Upper lobe of left lung (tissue), 6 donors: Measurements from ENCODE around the gene ME1. TPM values are rescaled to one million over a fixed set of nuclear protein-coding genes. Genes with fewer than 3 reads are reported as not detected.
A peak's percentile ranks its signal among the peaks of the same experiment; 100 is the strongest.

Experiments
- ATAC-seq, 2 donors: fragments of 200-7000 bp; cut with Tn5 transposase; one replicate each; pipeline ENCODE4 v1.9.1; 2022; ENCODE audit warnings: mild to moderate bottlenecking in 2 of 2, moderate library complexity in 2 of 2; ENCODE audit not compliant: low FRiP score in 2 of 2
- DNase-seq, 2 donors: peaks; one replicate each; pipeline ENCODE4 v3.0.0-alpha.2; 2019 to 2020
- H3K27ac ChIP-seq, 4 donors: fragments of 200-600 bp; sonication (generic); one replicate each; pipeline ENCODE4 v1.5.1; 2016 to 2019
- H3K27me3 ChIP-seq, 4 donors: fragments of 200-600 bp; sonication (generic); one replicate each; pipeline ENCODE4 v1.5.1; 2017 to 2019
- H3K36me3 ChIP-seq, 4 donors: fragments of 200-600 bp; sonication (generic); one replicate each; pipeline ENCODE4 v1.5.1; 2016 to 2019
- H3K4me1 ChIP-seq, 4 donors: fragments of 200-600 bp; sonication (generic); one replicate each; pipeline ENCODE4 v1.5.1; 2018 to 2019
- H3K4me3 ChIP-seq, 4 donors: fragments of 200-600 bp; sonication (generic); one replicate each; pipeline ENCODE4 v1.5.1; 2017 to 2019; ENCODE audit warnings: mild to moderate bottlenecking in 2 of 4, moderate library complexity in 1 of 4
- H3K9me3 ChIP-seq, 4 donors: fragments of 200-600 bp; sonication (generic); one replicate each; pipeline ENCODE4 v1.5.1; 2018 to 2019
- CTCF ChIP-seq, 6 experiments: fragments of 450-650 bp in 4 of 6; fragments of 200-600 bp in 2 of 6; sonication (generic) in 2 of 6; IDR thresholded peaks; one replicate each; pipeline ENCODE4 v1.5.1; 2016 to 2019; ENCODE audit warnings: antibody characterized with exemption in 6 of 6
- EP300 ChIP-seq, 4 donors: sonication (generic); formaldehyde crosslinking; IDR thresholded peaks; one replicate each; pipeline ENCODE4 v1.5.1; 2017; ENCODE audit warnings: antibody characterized with exemption in 4 of 4, control low read depth in 2 of 4
- POLR2A ChIP-seq, 4 donors: fragments of 450-650 bp; IDR thresholded peaks; one replicate each; pipeline ENCODE4 v1.5.1; 2016 to 2017; ENCODE audit warnings: antibody characterized with exemption in 4 of 4, mild to moderate bottlenecking in 2 of 4
- POLR2AphosphoS5 ChIP-seq, 2 donors: sonication (generic); formaldehyde crosslinking; IDR thresholded peaks; one replicate each; pipeline ENCODE4 v1.5.1; 2017; ENCODE audit warnings: antibody characterized with exemption in 2 of 2
- WGBS, 2 donors: methylation state at CpG; one replicate each; pipeline ENCODE4 v1.1.5; 2017 to 2018; 5-methylcytosine and 5-hydroxymethylcytosine counted together
- total RNA-seq, 6 donors: library from RNA; depleted of rRNA in 4 of 6; stranded (reverse); fragments of >200 nt in 4 of 6; gene quantifications; one replicate each; pipeline versions ENCODE4 v1.1.0 to v1.2.1, GENCODE V29; 2016 to 2021
- donor health status: DM: no; HTN: no; CAD: no; lungs with moderate emphysema.
- donor health status: DM: no; HTN: yes; CAD: no; lungs with severe emphysema.

Gene ME1
- total RNA-seq = 10 to 100 TPM; 12.0 to 16.8 (median 14.0) TPM

DNA sequence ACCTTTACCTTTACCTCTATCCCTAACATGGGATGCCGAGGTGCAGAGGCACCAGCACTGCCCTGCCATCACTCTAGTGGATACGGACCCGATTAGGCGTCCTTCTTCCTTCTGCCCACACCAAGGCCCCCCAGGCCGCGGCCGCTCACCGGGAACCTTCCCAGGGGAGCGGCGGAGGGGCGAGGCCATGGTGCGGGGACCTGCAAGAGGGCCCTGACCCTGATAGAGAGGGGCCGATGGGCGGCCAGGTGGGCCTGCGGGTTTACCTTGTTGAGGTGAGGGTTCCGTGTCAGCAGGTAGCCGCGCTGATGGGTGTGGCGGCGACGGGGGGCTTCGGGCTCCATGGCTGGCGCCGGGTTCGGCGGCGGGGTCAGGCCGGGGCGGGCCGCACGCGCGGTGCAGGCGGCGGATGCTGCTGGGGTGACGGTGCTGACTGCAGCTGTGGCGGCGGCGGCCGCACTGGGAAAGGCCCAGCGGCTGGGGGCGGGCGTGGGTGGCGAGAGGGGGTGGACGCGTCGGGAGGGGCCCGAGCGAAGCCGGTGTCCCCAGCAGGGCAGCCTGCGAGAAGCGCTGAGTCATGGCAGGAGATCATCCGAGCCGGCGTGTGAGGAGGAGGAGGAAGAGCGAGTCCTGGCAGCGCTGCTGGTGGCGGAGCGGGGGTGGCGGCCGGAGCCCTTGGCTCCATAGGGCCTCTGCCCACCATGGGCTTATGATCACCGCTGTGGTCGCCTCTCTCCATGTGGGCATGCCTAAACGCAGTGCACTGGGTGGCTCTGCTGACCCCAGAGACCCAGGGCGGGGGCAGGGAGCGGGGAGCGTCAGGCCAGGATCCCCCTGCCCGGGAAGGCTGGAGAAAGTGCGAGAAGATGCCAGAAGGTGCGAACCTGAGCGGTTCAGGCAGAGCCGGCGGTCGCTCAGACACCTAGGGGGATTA lies at the start of gene ME1:
Gene ME1, minus strand, starts transcription at position 441 of the 934 bp plus-strand sequence. Its CDS starts 97 bp downstream, at position 344.
- DNase-seq = peak; percentile 91 to 95
- H3K4me3 ChIP-seq = peak within 1 kb of the TSS; percentile 58 to 75 (median 68)
- 4 to 22% methylated on average over 22 to 43 of the region's 74 CpGs for WGBS, 2 donors
- peak; percentile 87 to 97 for ATAC-seq
- TF ChIP-seq EP300 (IDR thresholded peaks at IDR 0.05) (no peak), CTCF (IDR thresholded peaks at IDR 0.05) (no peak), POLR2AphosphoS5 (IDR thresholded peaks at IDR 0.05) (peak in 1 of 2 donors; percentile 71), POLR2A (IDR thresholded peaks at IDR 0.05) (peak in 2 of 4 donors; percentile 47 to 67)
- no peaks in the 10 kb centered on the region for H3K27me3 ChIP-seq
- peak within 1 kb of the TSS; percentile 80 to 86 (median 82) for H3K27ac ChIP-seq
- H3K9me3 ChIP-seq = no peaks in the 10 kb centered on the region
- no peaks in the 10 kb centered on the region for H3K36me3 ChIP-seq
- peaks cover 2 to 21% (median 10%) of the 10 kb centered on the region in 4 donors for H3K4me1 ChIP-seq

GRCh38 chr6:83480470-83480869 lies 49.6 kb upstream of the ME1 start:
- Histone ChIP-seq H3K4me1 (no peaks in the 10 kb centered on the region), H3K27ac (no peak overlapping the region), H3K36me3 (no peaks in the 10 kb centered on the region), H3K4me3 (no peak overlapping the region), H3K27me3 (no peaks in the 10 kb centered on the region), H3K9me3 (no peaks in the 10 kb centered on the region)
- WGBS, 2 donors = 85 to 94% methylated on average over 1 of the region's 1 CpG
- no peak for ATAC-seq
- no peak for DNase-seq
- TF ChIP-seq CTCF (IDR thresholded peaks at IDR 0.05) = no peak
- no peak for TF ChIP-seq POLR2A (IDR thresholded peaks at IDR 0.05)
- no peak for TF ChIP-seq EP300 (IDR thresholded peaks at IDR 0.05)

DNA sequence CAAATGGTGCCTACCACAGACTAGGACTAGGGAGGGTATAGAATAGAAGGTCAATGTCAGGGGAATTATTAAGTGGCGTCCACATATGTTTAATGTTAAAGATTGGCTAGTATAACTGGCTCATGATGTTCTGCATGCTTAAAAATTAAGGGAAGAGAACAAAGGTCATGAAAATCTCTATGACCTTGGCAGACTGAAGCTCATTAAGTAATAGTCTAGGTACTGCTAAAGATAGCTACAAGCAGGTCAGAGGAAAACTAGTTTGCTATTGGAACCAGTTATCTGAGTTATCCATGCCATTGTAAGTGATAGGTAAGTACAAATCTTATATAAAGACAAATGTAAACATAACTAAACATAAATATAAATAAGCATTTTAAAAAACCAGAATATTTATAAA lies 48.5 kb upstream of the ME1 start:
- Histone ChIP-seq H3K4me1 (no peaks in the 10 kb centered on the region), H3K36me3 (no peaks in the 10 kb centered on the region), H3K27me3 (no peaks in the 10 kb centered on the region), H3K27ac (no peak overlapping the region), H3K9me3 (no peaks in the 10 kb centered on the region), H3K4me3 (no peak overlapping the region)
- 87 to 94% methylated on average over 1 of the region's 1 CpG for WGBS, 2 donors
- no peak for ATAC-seq
- no peak for DNase-seq
- TF ChIP-seq POLR2AphosphoS5 (IDR thresholded peaks at IDR 0.05) (no peak), EP300 (IDR thresholded peaks at IDR 0.05) (no peak), POLR2A (IDR thresholded peaks at IDR 0.05) (no peak), CTCF (IDR thresholded peaks at IDR 0.05) (no peak)

DNA sequence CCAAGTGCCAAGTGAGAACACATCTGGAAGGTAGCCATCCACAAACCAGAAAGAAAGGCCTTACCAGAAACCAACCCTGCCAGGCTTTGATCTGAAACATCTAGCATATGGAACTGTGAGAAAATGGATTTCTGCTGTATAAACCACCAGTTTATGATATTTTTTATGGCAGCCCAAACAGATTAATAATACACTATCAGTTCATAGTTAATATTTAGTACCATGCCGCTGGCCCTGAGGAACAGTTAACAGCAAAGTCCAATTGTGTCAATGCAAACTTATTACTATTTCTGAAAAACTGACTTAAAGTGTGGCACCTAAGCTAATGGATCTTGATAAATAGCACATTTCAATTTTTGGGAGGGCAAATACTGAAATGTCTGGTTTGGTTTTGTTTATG lies 46.1 kb upstream of the ME1 start:
- TF ChIP-seq EP300 (IDR thresholded peaks at IDR 0.05) (no peak), POLR2A (IDR thresholded peaks at IDR 0.05) (no peak), CTCF (IDR thresholded peaks at IDR 0.05) (no peak)
- Histone ChIP-seq H3K36me3 (no peaks in the 10 kb centered on the region), H3K9me3 (no peaks in the 10 kb centered on the region), H3K27me3 (no peaks in the 10 kb centered on the region), H3K4me1 (peaks cover 0 to under 1% (median 0%) of the 10 kb centered on the region in 4 donors), H3K4me3 (no peak overlapping the region), H3K27ac (no peak overlapping the region)
- ATAC-seq = no peak
- WGBS, 2 donors = 100% methylated on average over 1 of the region's 1 CpG
- DNase-seq = no peak
